Activated naive CD4-positive, alpha-beta T cell treated with anti-CD3 and anti-CD28 coated beads for 36 hours (primary cell): ENCODE measurements around the gene CDK4. TPM values are rescaled to one million over a fixed set of nuclear protein-coding genes. Genes with fewer than 3 reads are reported as not detected.
"Not testable (repeated sequence)": the region's sequence is repeated elsewhere in the genome, so short reads cannot be mapped to it uniquely, and the experiment has no call there.

ENCODE experiments used
- CTCF ChIA-PET: fragments of 350-600 bp; sonication (Branson Sonifier 250); formaldehyde crosslinking; loops from one replicate; lab custom pipeline; 2021; ENCODE audit warnings: antibody characterized with exemption; lab: Charles Lee
- DNase-seq: peaks from one replicate; pipeline ENCODE4 v3.0.0-alpha.2; 2020
- H3K27ac Mint-ChIP-seq: one replicate; pipeline ENCODE4 v1.8.0; 2021; ENCODE audit warnings: mild to moderate bottlenecking, mixed read lengths
- H3K27me3 Mint-ChIP-seq: one replicate; pipeline ENCODE4 v1.8.0; 2021; ENCODE audit warnings: low read depth, mixed read lengths
- H3K36me3 Mint-ChIP-seq: one replicate; pipeline ENCODE4 v1.8.0; 2021; ENCODE audit warnings: low read depth, mixed read lengths
- H3K4me1 Mint-ChIP-seq: one replicate; pipeline ENCODE4 v1.8.0; 2021; ENCODE audit warnings: low read depth, mixed read lengths
- H3K4me3 Mint-ChIP-seq: one replicate; pipeline ENCODE4 v1.8.0; 2021; ENCODE audit warnings: mild to moderate bottlenecking, moderate library complexity, mixed read lengths
- H3K9me3 Mint-ChIP-seq: one replicate; pipeline ENCODE4 v1.8.0; 2021; ENCODE audit warnings: mixed read lengths
- intact Hi-C: fragments of 100-400 bp; cut with micrococcal nuclease; formaldehyde crosslinking; loops from one replicate; pipeline ENCODE4 v1.15.1; 2023
- total RNA-seq, 2 experiments: library from RNA; stranded (reverse); gene quantifications; one replicate each; pipeline ENCODE4 v1.2.3, GENCODE V29; 2021

The CDK4 gene
- total RNA-seq, 2 experiments from 2014 or later: 194 to 202 TPM

- intact Hi-C loops: loop anchor here (5.0 kb wide), 1 partner anchor 199 kb away; no protein-coding TSS in a partner anchor
- H3K4me1 Mint-ChIP-seq: peaks cover 29% of the 10 kb centered on the region
- CTCF ChIA-PET: interaction anchor here (0.9 to 2.9 kb wide), 15 partner anchors 9 to 122 kb away, joined by 3 to 10 read pairs (median 5); partner anchors contain the start of genes AVIL, CYP27B1, EEF1AKMT3 and METTL1
- H3K27me3 Mint-ChIP-seq: no peaks in the 10 kb centered on the region
- H3K4me3 Mint-ChIP-seq: no peak overlapping the region
- DNase-seq: no peak
- H3K36me3 Mint-ChIP-seq: peaks cover 13% of the 10 kb centered on the region
- H3K9me3 Mint-ChIP-seq: no peaks in the 10 kb centered on the region
- H3K27ac Mint-ChIP-seq: peak overlapping the region; percentile 86
Measured at GRCh38 chr12:57781244-57781643, 29.1 kb upstream of the CDK4 start.

DNA sequence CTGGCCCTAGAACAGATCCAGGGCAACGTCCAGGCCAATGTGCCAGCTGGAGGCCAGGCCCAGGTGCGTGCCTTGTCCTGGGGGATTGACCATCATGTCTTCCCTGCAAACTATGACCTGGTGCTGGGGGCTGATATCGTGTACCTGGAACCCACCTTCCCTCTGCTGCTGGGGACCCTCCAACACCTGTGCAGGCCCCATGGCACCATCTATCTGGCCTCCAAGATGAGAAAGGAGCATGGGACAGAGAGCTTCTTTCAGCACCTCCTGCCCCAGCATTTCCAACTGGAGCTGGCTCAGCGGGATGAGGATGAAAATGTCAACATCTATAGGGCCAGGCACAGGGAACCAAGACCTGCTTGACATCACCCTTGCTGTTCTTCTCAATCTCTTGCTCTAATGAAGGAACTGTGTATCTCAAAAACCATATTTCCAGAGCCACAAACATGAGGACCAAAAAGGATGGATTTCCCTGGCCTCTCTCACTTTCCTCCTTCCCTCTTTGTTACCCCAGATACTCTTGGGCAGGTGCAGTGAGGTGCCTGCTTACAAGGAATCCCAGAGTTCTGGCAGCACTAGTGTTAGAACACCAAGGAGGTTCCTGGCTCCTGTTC lies 28.3 kb upstream of the CDK4 start:
- DNase-seq: no peak
- Mint-ChIP-seq H3K27me3 (no peaks in the 10 kb centered on the region), H3K4me3 (no peak overlapping the region), H3K36me3 (peaks cover 11% of the 10 kb centered on the region), H3K9me3 (no peaks in the 10 kb centered on the region), H3K27ac (no peak overlapping the region), H3K4me1 (peaks cover 27% of the 10 kb centered on the region)
- intact Hi-C loops: loop anchor here (5.0 kb wide), 1 partner anchor 198 kb away; no protein-coding TSS in a partner anchor
- CTCF ChIA-PET: interaction anchor here (1.2 to 1.9 kb wide), 5 partner anchors 16 to 57 kb away, joined by 3 to 6 read pairs (median 4); no protein-coding TSS in a partner anchor

DNA sequence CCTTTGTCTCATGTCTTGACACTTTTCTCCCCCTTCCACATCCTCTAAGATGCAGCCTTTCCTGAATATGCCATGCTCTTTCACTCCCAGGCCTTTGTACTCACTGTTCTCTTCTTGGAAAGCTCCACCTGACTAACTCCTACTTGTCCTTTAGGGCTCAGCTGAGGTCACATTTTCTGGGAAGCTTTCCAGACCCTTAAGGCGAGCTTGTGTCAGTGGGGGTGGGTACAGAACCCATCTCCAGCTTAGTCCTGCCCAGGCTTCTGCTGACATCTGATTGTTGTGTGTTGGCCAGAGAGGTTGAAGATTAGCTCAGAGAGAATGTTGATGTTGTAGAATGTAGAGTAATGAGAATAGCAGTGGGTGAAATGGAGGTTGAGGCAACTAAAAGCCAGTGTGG lies 27.6 kb upstream of the CDK4 start:
- Mint-ChIP-seq H3K4me1 (peaks cover 27% of the 10 kb centered on the region), H3K27me3 (no peaks in the 10 kb centered on the region), H3K27ac (no peak overlapping the region), H3K9me3 (no peaks in the 10 kb centered on the region), H3K36me3 (peaks cover 11% of the 10 kb centered on the region), H3K4me3 (no peak overlapping the region)
- intact Hi-C loops: loop anchor here (5.0 kb wide), 1 partner anchor 197 kb away; no protein-coding TSS in a partner anchor
- DNase-seq: no peak
- CTCF ChIA-PET: interaction anchor here (0.8 to 1.2 kb wide), 3 partner anchors 15 to 47 kb away, joined by 3 to 5 read pairs (median 4); no protein-coding TSS in a partner anchor

- no peaks in the 10 kb centered on the region for H3K9me3 Mint-ChIP-seq
- H3K27me3 Mint-ChIP-seq: peaks cover under 1% of the 10 kb centered on the region
- CTCF ChIA-PET: interaction anchor here (0.7 to 1.4 kb wide), 4 partner anchors 11 to 1019 kb away, joined by 3 to 5 read pairs (median 4); partner anchors contain the start of gene CYP27B1
- H3K27ac Mint-ChIP-seq: no peak overlapping the region
- no peak overlapping the region for H3K4me3 Mint-ChIP-seq
- intact Hi-C loops: no loop called here
- H3K4me1 Mint-ChIP-seq: peaks cover 26% of the 10 kb centered on the region
- DNase-seq: no peak
- H3K36me3 Mint-ChIP-seq: peaks cover 9% of the 10 kb centered on the region
Measured at GRCh38 chr12:57777911-57778310, 25.8 kb upstream of the CDK4 start.

- peaks cover 5% of the 10 kb centered on the region for H3K36me3 Mint-ChIP-seq
- CTCF ChIA-PET: interaction anchor here (0.7 to 1.4 kb wide), 2 partner anchors 11 to 1018 kb away, joined by 3 to 5 read pairs; partner anchors contain the start of gene CYP27B1
- no peak overlapping the region for H3K27ac Mint-ChIP-seq
- H3K27me3 Mint-ChIP-seq: peaks cover 2% of the 10 kb centered on the region
- no peak overlapping the region for H3K4me3 Mint-ChIP-seq
- no peak for DNase-seq
- H3K4me1 Mint-ChIP-seq: peaks cover 23% of the 10 kb centered on the region
- H3K9me3 Mint-ChIP-seq: no peaks in the 10 kb centered on the region
- intact Hi-C loops: no loop called here
Measured at GRCh38 chr12:57777367-57777766, 25.3 kb upstream of the CDK4 start.

- Mint-ChIP-seq H3K4me1 (peaks cover 19% of the 10 kb centered on the region), H3K36me3 (peaks cover 10% of the 10 kb centered on the region), H3K4me3 (no peak overlapping the region), H3K27ac (no peak overlapping the region), H3K27me3 (peaks cover 2% of the 10 kb centered on the region), H3K9me3 (no peaks in the 10 kb centered on the region)
- CTCF ChIA-PET: interaction anchor here (1.1 to 1.2 kb wide), 2 partner anchors 17 to 27 kb away, joined by 3 to 5 read pairs; no protein-coding TSS in a partner anchor
- DNase-seq: no peak
- intact Hi-C loops: no loop called here
Measured at GRCh38 chr12:57776247-57776587, 24.1 kb upstream of the CDK4 start.

DNA sequence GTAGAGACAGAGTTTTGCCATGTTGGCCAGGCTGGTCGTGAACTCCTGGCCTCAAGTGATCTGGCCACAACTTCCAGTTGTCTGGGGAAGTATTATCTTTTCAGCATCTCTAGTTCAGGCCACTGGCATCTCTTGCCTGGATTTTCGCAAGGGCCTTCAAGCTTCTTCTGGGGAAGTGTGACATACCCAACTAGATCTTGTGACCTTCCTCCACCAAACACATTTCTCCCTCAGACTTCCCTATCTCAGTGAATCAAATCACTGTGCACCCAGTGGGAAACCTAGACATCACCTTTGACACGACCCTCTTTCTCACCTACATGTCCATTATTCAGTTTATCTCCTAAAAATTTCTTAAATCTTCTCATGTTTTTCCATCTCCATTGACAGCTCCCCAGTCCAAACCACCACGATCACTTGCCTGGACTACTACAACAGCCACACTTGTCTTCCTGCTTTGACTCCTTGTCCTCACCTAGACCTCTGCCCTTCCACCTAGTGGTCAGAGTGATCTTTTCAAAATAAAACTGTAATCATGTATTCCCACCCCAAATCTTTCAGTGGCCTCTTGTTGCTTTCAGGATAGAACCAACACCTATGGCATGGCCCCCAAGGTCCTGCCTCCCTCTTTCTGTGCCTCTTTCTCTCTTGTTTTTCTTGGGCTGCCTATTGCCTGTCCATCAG lies 23.6 kb upstream of the CDK4 start:
- CTCF ChIA-PET: interaction anchor here (0.7 to 1.2 kb wide), 3 partner anchors 11 to 27 kb away, joined by 3 to 5 read pairs (median 3); no protein-coding TSS in a partner anchor
- Mint-ChIP-seq H3K36me3 (peaks cover 10% of the 10 kb centered on the region), H3K27ac (no peak overlapping the region), H3K4me1 (peaks cover 23% of the 10 kb centered on the region), H3K27me3 (peaks cover 2% of the 10 kb centered on the region), H3K9me3 (no peaks in the 10 kb centered on the region), H3K4me3 (no peak overlapping the region)
- intact Hi-C loops: no loop called here
- DNase-seq: no peak

GRCh38 chr12:57775044-57775443 lies 22.9 kb upstream of the CDK4 start:
- H3K9me3 Mint-ChIP-seq: no peaks in the 10 kb centered on the region
- peaks cover 13% of the 10 kb centered on the region for H3K36me3 Mint-ChIP-seq
- intact Hi-C loops: no loop called here
- H3K27ac Mint-ChIP-seq: no peak overlapping the region
- CTCF ChIA-PET: interaction anchor here (0.6 to 1.2 kb wide), 3 partner anchors 15 to 51 kb away, joined by 3 to 5 read pairs (median 3); no protein-coding TSS in a partner anchor
- H3K27me3 Mint-ChIP-seq: peaks cover 2% of the 10 kb centered on the region
- peaks cover 22% of the 10 kb centered on the region for H3K4me1 Mint-ChIP-seq
- DNase-seq: no peak
- no peak overlapping the region for H3K4me3 Mint-ChIP-seq

- Mint-ChIP-seq H3K4me1 (peaks cover 22% of the 10 kb centered on the region), H3K36me3 (peaks cover 15% of the 10 kb centered on the region)
- H3K9me3 Mint-ChIP-seq, H3K4me3 Mint-ChIP-seq, DNase-seq, H3K27me3 Mint-ChIP-seq, H3K27ac Mint-ChIP-seq, intact Hi-C loops: not testable (repeated sequence)
- CTCF ChIA-PET: interaction anchor here (0.6 kb wide), 1 partner anchor 51 kb away, joined by 3 read pairs; no protein-coding TSS in a partner anchor
Measured at GRCh38 chr12:57774634-57775033, 22.5 kb upstream of the CDK4 start.

DNA sequence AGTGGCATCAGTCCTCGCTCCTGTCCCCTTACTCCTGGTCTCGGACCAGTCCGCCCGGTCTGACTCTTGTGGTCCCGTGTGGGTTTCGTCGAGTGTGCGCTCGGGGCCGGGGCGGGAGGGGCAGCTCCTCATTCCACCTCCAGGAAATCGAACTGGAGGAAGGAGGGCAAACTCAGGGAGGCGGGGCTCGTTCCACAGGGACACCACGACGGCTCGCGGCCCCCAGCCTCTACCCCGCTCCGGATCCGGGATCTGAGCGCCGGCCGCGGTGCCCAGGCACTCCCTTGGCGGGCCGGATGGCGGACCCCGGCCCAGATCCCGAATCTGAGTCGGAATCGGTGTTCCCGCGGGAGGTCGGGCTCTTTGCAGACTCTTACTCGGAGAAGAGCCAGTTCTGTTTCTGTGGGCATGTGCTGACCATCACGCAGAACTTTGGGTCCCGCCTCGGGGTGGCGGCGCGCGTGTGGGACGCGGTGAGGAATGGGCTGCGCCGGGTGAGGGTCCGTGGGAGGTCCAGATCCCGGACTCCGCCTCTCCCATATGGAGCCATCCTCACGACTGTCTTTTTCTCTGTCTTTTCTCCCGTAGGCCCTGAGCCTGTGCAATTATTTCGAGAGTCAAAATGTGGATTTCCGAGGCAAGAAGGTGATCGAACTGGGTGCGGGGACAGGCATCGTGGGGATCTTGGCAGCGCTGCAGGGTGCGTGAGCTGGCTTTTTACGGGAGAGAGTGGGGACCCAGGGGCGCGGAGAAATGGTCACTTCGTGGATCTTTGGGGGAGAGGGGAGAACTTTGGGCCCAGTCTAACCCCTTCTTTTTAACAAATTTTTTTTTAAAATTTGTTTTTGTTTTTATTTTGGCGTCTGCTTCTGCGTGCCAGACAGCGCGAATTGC lies 20.6 kb upstream of the CDK4 start, which contains the start of gene EEF1AKMT3:
Gene EEF1AKMT3 (plus strand): TSS at position 186 of the 894 bp plus-strand sequence. CDS start 111 bp downstream, at position 297.
- Mint-ChIP-seq H3K36me3 (peaks cover 29% of the 10 kb centered on the region), H3K4me3 (peak within 1 kb of the TSS; percentile 98), H3K27ac (peak within 1 kb of the TSS; percentile 95), H3K27me3 (peaks cover 2% of the 10 kb centered on the region), H3K4me1 (peaks cover 22% of the 10 kb centered on the region), H3K9me3 (no peaks in the 10 kb centered on the region)
- intact Hi-C loops: loop anchor here (1.0 kb wide), 6 partner anchors 10 to 250 kb away; partner anchors contain the start of genes ATP23, CDK4, MBD6 and TSFM
- peak; percentile 53 for DNase-seq
- CTCF ChIA-PET: interaction anchor here (1.0 to 1.8 kb wide), 5 partner anchors 9 to 132 kb away, joined by 3 to 7 read pairs (median 5); no protein-coding TSS in a partner anchor

DNA sequence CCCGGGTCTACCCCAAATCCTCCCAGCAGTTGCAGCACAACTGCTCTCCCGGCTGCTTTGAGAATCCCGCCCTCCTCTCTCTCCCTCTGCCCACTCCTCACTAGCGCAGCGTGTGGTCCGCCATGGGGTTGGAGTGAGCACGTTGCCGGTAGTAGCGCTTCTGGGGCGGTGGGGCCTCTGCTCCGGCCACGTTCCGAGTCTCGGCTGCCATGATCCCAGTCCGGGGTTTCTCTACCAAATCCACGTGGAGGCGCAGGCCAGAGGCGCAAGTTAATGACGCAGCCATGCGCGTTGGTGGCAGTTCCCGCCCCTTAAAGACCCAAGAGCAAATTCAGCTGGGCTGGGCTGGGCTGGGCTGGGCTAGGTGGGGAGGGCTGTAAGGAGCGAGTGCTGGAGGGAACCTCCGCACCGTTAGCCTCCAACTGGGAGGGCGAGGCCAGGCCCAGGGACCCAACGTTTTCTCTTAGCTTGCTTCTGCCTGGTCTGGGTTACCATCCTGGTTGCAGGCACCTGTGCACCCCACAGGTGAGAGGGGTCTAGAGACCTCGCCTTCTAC lies 19.8 kb upstream of the CDK4 start, which contains the start of gene METTL1:
Gene METTL1 (minus strand): TSS at position 233 of the 556 bp plus-strand sequence. CDS start 22 bp downstream, at position 211.
- intact Hi-C loops: loop anchor here (1.0 kb wide), 6 partner anchors 10 to 250 kb away; partner anchors contain the start of genes ATP23, CDK4, MBD6 and TSFM
- Mint-ChIP-seq H3K4me3 (peak within 1 kb of the TSS; percentile 98), H3K36me3 (peaks cover 29% of the 10 kb centered on the region), H3K27ac (peak within 1 kb of the TSS; percentile 95), H3K27me3 (peaks cover 2% of the 10 kb centered on the region), H3K9me3 (no peaks in the 10 kb centered on the region), H3K4me1 (peaks cover 25% of the 10 kb centered on the region)
- CTCF ChIA-PET: interaction anchor here (1.0 to 1.8 kb wide), 5 partner anchors 10 to 133 kb away, joined by 3 to 7 read pairs (median 5); no protein-coding TSS in a partner anchor
- peak; percentile 97 for DNase-seq
